ENCODE data around the gene IFIT1B.
"Not testable (repeated sequence)": the region's sequence is repeated elsewhere in the genome, so short reads cannot be mapped to it uniquely, and the experiment has no call there.

The IFIT1B gene

GRCh38 chr10:89384474-89385340 is 6.9 kb downstream of the IFIT1B start:
- DNase-seq: no peak

DNA sequence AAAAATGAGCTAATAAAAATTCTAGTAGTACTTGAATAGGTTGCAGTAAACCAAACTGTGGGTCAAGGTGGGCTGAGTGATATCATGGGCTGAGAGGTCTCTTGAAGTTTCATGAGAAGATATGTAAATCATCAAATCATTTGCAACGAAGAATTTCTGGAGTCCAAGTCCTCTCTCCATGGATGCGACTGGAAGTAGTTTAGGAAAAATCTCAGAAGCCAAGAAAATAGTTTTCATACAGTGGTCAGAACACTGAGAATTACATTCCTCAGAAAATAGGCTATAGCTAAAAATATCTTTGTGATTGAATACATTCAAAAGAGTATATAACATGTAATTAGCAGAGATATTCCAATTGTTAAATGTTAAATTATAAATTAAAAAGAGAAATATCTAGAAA is 10.9 kb downstream of the IFIT1B start:
- no peak for DNase-seq

- no peak for DNase-seq
These were observed 11.4 kb downstream of the IFIT1B start for GRCh38 chr10:89389254-89389653.

DNA sequence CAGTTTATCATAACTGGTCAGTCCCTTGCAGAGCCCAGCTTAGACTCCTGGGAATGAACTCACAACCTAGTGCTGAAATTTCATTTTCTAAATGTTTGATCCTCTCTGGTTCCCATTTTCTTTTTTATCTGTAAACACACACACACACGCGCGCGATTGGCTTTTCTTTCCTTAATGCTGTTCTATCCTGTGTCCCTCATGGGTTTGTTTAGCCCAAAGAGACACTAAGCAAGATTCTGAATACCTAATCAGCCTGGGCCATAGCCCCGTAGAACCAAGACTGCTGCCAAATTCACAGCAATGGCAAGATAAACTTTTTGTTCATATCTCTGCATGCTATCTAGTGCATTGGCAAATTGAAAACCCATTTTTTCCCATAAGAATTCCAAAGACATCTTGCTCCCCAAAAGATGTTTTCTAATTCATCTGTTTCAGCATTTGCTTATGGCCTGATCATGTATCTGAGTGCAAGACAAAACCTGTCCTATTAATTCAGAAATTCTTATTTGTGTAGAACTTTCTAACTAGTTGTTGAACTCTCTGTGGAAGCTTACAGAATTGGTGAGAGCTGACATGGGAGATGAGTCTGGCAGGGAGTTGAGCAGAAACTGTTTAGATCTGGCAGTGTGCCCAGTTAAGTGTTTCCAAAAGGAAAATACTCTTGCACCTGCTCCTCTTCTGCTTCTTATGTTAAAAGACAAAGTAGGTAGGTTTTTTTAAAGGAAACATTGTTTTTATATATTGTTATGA is 12.8 kb downstream of the IFIT1B start:
- no peak for DNase-seq

DNA sequence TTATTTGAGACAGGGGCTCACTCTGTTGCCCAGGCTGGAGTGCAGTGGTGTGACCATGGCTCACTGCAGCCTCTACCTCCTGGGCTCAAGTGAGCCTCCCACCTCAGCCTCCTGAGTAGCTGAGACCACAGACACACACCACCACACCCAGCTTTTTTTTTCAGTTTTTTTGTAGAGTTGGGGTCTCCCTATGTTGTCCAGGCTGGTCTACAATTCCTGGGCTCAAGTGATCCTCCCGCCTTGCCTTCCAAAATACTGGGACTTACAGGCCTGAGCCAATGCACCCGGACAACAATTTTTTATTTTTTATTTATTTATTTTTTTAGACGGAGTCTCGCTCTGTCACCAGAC is 13.3 kb downstream of the IFIT1B start:
- not testable (repeated sequence) for DNase-seq

DNA sequence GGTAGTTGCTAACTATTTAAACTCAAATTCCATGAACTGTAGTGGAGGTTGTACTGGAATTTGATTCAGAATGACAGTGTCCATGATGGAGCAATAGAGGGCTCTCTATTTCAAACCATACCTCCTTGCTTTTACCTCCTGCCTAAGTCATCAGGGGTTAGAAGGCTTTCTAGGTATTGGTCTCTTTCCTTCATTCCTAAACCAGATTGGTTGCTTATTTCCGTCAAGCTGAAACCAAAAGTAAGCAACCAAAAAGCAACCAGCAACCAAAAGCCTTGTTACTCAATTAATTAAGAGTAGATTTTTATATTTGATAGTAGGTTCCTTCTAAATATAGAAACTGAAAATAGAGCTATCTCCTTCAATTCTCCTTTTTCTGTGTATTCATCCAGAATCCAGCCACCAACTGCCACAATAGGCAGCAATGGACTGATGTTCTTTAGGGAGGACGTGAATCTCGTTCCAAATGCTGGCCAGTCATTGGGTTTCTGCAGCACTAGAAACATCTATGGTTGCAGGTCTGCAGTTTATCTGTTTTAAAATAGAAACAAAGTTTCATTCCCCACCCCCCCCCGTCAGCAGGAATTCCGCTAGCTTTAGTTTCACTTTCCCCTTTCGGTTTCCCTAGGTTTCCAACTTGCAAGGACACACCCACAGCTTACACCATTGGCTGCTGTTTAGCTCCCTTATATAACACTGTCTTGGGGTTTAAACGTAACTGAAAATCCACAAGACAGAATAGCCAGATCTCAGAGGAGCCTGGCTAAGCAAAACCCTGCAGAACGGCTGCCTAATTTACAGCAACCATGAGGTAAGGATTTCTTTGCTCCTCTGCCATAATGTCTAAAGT is 14.3 kb downstream of the IFIT1B start, which contains the start of gene IFIT1:
TSS of gene IFIT1 (plus strand) at position 717 of the 850 bp plus-strand sequence. CDS start at position 807, 90 bp downstream.
- DNase-seq: peak; percentile 26

- DNase-seq: no peak
These were observed 15.1 kb downstream of the IFIT1B start for GRCh38 chr10:89392974-89393373.

DNA sequence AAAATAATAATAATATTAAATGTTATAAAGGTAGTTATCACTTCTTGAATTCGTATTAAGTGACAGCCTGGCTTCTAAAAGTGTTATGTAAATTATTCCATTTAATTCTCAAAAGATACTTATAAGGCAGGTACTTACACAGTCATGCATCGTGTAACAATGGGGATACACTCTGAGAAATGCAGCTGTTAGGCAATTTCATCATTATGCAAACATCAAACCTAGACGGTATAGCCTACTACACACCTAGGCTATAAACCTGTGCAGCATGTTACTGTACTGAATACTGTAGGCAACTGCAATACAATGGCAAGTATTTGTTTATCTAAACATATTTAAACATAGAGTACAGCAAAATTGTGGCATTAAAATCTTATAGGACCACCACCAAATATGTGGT is 16.0 kb downstream of the IFIT1B start:
- no peak for DNase-seq

DNA sequence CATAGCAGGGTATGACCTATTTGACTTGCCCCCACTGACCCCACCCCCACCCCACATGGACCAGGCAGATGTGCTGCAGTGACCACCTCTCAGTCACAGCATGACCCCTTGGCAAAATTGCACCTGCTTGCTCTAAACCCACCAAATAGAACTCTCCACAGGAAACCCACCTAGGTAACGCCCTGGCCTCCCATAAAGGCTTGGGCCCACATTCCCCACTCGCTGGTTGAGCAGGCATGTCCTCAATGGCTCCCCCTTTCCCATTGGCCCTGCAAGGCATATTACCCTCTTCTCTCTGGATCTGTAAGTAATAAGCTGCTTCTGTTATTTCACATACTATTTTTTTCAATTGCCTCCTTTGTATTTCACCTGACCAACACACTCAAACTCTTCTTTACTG is 17.3 kb downstream of the IFIT1B start:
- no peak for DNase-seq

DNA sequence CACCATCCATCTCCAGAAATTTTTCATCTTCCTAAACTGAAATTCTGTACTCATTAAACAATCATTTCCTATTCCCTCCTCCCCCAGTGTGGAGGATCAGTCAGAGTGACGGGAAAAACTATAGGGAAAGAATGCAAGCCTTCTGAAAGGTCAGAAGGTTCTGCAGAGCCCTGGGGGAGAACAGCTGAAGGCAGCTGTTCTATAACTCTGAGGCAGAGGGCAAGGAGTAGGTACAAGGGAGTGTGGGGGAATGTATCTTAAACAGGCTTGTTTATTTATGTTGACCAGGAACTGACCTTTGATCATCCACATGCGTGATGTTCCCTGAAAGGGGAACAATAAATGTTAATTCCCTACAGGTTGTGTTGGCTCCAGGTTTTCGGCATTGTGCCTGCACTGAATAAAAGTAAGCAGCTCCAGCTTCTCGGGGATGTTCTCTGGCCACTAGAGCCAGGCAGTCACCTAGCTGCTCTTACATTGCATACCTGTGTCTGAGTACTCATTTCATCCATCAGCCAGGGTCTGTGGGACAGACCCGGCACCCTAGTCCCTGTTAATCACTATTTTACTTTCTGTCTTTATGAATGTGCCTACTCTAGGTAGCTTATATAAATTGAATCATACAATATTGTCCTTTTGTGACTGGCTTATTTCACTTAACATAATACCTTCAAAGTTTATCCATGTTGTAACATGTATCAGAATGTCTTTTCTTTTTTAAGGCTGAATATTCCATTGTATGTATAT is 20.3 kb downstream of the IFIT1B start:
- no peak for DNase-seq

GRCh38 chr10:89399956-89400355 is 22.1 kb downstream of the IFIT1B start:
- DNase-seq: no peak

DNA sequence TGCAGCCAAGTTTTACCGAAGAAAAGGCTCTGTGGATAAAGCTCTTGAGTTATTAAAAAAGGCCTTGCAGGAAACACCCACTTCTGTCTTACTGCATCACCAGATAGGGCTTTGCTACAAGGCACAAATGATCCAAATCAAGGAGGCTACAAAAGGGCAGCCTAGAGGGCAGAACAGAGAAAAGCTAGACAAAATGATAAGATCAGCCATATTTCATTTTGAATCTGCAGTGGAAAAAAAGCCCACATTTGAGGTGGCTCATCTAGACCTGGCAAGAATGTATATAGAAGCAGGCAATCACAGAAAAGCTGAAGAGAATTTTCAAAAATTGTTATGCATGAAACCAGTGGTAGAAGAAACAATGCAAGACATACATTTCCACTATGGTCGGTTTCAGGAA is 25.2 kb downstream of the IFIT1B start:
- no peak for DNase-seq

- DNase-seq: no peak
These were observed 26.5 kb downstream of the IFIT1B start for GRCh38 chr10:89404104-89405047.

DNA sequence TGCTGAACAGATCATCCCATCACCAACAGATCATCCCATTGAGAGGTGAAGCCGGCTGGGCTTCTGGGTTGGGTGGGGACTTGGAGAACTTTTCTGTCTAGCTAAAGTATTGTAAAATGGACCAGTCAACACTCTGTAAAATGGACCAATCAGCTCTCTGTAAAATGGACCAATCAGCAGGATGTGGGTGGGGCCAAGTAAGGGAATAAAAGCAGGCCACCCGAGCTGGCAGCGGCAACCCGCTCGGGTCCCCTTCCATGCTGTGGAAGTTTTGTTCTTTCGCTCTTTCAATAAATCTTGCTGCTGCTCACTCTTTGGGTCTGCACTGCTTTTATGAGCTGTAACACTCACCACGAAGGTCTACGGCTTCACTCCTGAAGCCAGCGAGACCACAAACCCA is 28.3 kb downstream of the IFIT1B start:
- DNase-seq: not testable (repeated sequence)

- not testable (repeated sequence) for DNase-seq
These were observed 29.9 kb downstream of the IFIT1B start for GRCh38 chr10:89407792-89408191.

DNA sequence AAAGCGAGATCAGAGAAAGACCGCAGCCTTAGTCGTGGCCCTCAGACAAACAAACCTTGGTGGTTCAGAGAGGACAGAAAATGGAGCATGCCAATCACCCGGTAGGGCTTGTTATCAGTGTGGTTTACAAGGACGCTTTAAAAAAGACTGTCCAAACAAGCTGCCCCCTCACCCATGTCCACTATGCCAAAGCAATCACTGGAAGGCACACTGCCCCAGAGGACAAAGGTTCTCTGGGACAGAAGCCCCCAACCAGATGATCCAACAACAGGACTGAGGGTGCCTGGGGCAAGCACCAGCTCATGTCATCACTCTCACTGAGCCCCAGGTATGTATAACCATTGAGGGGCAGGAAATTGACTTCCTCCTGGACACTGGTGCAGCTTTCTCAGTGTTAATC is 31.4 kb downstream of the IFIT1B start:
- DNase-seq: not testable (repeated sequence)

DNA sequence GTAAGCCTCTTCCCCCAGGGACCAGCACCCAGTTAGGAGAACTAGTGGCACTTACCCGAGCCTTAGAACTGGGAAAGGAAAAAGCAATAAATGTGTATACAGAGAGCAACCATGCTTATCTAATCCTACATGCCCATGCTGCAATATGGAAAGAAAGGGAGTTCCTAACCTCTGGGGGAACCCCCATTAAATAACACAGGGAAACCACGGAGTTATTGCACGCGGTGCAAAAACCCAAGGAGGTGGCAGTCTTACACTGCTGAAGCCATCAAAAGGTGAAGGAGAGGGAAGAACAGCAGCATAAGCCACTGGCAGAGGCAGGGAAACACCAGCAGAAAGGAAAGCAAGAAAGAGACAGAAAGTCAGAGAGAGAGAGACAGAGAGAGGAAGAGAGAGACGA is 32.7 kb downstream of the IFIT1B start:
- not testable (repeated sequence) for DNase-seq

- not testable (repeated sequence) for DNase-seq
These were observed 33.3 kb downstream of the IFIT1B start for GRCh38 chr10:89411135-89411534.

DNA sequence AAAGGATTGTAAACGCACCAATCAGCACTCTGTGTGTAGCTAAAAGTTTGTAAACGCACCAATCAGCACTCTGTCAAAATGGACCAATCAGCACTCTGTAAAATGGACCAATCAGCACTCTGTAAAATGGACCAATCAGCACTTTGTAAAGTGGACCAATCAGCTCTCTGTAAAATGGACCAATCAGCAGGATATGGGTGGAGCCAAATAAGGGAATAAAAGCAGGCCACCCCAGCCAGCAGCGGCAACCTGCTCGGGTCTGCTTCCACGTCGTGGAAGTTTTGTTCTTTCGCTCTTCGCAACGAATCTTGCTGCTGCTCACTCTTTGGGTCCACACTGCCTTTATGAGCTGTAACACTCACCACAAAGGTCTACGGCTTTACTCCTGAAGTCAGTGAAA is 34.4 kb downstream of the IFIT1B start:
- DNase-seq: not testable (repeated sequence)

GRCh38 chr10:89413398-89413912 is 35.6 kb downstream of the IFIT1B start:
- DNase-seq: no peak

Data from NCI-H1048 (cell line).